GM19324 (cell line): ENCODE data around the gene LAMB1.
"Not testable (repeated sequence)": the region's sequence is repeated elsewhere in the genome, so short reads cannot be mapped to it uniquely, and the experiment has no call there.

Experiments
- ATAC-seq: cut with Tn5 transposase; IDR thresholded peaks from one replicate; pipeline ENCODE4 v1.9.1; 2021; ENCODE audit warnings: mild to moderate bottlenecking, moderate library complexity; ENCODE audit not compliant: unreplicated experiment, low FRiP score

Gene LAMB1

GRCh38 chr7:108002726-108003598 is at the start of gene LAMB1:
Gene LAMB1, minus strand, starts transcription at chr7:108003161. Its CDS starts 276 bp downstream, at chr7:108002885.
- ATAC-seq, result no peak

GRCh38 chr7:108051454-108051853 is 48.5 kb upstream of the LAMB1 start:
- ATAC-seq, result no peak

GRCh38 chr7:108049962-108050361 is 47.0 kb upstream of the LAMB1 start:
- ATAC-seq, result peak; percentile 98

DNA sequence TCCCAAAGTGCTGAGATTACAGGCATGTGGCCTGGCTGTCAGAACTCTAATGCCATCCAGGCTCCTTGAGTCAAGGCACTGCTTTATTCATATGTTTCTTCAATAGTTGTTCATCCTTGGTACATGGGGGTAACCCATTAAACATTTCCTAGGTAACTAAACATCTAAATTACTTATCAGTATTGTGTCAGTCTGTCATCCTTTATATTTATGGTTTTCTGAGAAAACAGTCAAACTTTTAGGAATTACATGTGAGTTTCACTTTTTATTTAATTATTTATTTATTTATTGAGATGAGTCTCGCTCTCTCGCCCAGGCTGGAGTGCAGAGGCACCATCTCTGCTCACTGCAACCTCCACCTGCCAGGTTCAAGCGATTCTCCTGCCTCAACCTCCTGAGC is 45.5 kb upstream of the LAMB1 start:
- no peak for ATAC-seq

- ATAC-seq, result no peak
These were observed 44.1 kb upstream of the LAMB1 start for GRCh38 chr7:108046952-108047506.

DNA sequence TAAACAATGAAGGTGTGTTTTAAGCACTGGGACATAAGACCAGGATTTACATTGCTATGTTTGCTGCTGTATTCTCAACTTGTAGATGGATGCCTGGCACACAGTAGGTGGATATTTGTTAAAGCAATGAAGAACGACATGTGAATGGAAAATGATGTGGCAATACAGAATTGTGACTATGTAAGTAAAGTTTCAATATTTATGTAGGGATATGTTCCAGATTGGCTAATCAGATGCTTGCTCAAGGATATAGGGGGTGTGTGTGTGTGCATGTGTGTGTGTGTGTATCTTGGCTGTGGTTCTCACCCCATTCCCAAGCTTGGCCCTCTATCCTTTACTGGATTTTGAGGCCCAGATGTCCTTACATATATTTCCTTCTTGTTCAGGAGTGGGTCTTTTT is 42.7 kb upstream of the LAMB1 start:
- ATAC-seq, result no peak

DNA sequence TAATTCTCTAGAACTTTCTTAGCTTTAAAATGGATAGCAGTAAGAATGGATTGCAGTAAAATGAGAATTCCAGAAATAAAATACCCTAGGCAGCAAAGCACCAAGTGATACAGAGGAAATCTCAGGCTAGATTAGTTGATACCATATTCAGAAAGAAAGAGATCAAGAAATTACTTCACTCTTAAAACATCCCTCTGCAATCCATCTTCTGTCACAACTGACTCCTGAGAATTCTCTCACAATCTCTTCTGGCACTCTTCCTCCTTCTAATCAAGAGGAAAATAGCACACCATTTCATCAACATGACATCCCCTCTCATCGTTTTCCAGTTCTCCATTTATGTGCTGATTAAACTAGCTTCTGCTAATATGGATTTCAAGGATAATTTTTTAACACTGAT is 42.2 kb upstream of the LAMB1 start:
- ATAC-seq, result no peak

GRCh38 chr7:108044345-108044744 is 41.4 kb upstream of the LAMB1 start:
- no peak for ATAC-seq

GRCh38 chr7:108038986-108039385 is 36.0 kb upstream of the LAMB1 start:
- ATAC-seq, result no peak

- ATAC-seq, result no peak
These were observed 34.8 kb upstream of the LAMB1 start for GRCh38 chr7:108037741-108038140.

DNA sequence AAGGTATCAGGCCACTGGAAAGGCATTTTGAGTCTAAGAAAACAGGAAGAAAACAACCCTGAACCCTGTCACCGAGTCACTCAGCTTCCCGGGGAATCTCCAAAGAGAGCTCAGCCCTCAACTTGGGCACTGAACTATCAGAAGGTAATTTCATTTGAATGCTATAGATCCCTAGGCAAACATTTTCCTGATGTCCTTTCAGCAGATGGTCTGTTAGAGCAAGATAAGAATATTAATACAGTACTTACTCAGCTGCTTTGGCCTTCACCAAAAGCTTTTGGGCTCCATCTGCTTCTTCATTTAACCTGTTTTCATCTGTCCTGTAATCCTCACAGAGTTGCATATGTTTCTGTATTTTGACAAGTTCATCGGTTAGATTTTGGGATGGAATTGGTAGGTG is 34.2 kb upstream of the LAMB1 start:
- ATAC-seq, result no peak

DNA sequence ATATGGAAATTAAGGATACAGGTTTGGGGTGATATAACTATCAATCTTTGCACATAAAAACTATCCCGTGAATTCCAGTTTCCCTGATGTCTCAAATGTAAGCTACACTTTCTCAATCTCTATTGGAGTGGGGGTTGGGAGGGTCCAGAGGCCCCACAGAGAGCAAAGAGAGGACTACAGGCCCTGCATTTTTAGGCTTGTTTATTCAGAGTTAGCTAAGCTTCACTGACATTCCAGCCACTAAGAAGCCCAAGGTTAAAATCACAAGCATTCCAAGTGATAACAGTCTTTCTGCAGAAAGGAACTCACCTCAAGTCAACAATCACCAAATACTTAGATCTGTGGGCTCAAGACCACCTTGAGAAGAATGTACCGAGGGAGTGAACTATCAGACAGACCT is 31.6 kb upstream of the LAMB1 start:
- ATAC-seq, result no peak

- no peak for ATAC-seq
These were observed 31.0 kb upstream of the LAMB1 start for GRCh38 chr7:108033776-108034497.

GRCh38 chr7:108033309-108033708 is 30.3 kb upstream of the LAMB1 start:
- not testable (repeated sequence) for ATAC-seq

GRCh38 chr7:108030516-108030915 is 27.6 kb upstream of the LAMB1 start:
- ATAC-seq, result no peak

DNA sequence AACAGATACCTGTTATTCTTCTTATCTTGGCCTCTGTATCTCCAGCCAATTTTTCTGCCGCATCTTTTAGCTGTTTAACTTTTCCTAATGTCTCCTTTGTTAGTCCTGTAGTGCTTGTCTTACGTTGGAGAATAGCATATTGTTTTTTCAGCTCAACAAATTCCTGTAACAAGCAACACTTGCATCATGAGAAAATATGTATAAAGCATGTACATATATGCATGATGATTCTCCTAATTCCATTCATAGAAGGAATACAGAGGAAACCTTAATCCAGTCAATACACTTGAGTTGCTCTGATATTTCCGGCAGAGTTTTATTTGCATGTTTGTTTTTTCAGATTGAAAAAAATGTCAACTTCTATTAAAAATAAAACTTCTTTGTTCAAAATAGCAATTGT is 26.1 kb upstream of the LAMB1 start:
- no peak for ATAC-seq

GRCh38 chr7:108028111-108028510 is 25.1 kb upstream of the LAMB1 start:
- no peak for ATAC-seq

DNA sequence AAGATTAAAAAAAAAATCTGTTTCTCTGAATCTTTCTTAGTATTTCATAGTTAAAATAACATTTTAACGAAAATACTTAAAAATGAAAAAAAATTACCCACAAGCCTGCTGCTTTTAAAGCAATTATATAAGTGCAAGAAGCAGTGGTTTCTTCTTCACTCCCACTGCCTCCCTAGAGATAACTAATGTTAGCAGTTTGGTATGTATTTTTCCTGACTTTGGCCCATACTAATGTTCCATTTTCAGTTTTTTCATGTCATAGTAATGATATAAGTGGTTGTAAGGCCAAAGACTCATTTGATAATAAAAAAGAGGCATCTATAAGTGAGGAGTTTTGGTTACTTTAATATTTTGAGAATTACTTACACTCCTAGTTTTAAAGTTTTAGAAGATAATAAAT is 24.3 kb upstream of the LAMB1 start:
- ATAC-seq, result no peak

DNA sequence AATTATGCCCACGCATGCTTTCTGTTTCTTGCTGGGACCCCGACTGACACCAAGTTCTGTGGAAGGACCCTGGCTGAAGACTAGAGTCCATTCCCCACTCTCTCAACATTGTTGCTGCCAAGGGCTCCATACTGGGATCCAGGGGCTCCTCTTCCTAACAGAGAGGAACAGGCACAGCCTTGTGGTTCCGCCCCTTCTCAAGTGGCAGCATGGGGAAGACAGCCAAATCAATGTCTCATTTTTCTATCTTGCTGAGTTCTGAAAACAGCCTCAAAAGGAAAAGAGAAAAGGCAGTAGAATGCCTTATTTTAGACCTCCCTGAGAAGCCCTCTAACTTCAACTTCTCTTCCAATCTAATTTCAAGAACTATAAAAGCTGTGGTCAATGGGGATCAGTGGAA is 23.7 kb upstream of the LAMB1 start:
- ATAC-seq, result no peak

GRCh38 chr7:108026116-108026515 is 23.2 kb upstream of the LAMB1 start:
- no peak for ATAC-seq

DNA sequence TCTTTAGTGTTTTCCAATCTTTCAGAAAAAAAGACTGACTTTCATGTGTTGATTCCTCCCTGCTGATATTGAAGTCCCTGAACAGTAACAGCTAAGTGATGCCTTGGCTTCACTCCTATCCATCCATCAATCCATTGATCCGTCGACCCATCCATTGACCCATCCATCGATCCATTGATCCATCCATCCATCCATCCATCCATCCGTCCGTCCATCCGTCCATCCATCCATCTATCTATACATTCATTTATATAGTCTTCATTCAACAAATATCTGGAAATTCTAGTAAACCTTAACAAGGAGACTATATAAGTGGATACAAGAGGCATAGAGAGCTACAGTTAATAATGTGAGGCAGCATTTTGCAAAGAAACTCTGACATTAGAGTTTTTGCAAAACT is 21.6 kb upstream of the LAMB1 start:
- ATAC-seq, result no peak

- ATAC-seq, result no peak
These were observed 17.6 kb upstream of the LAMB1 start for GRCh38 chr7:108020585-108020984.
